Measurements from ENCODE around the gene TGFBR3. TPM values are rescaled to one million over a fixed set of nuclear protein-coding genes. Genes with fewer than 3 reads are reported as not detected.

The TGFBR3 gene
- total RNA-seq, 1 donor: 32.2 TPM

- Histone ChIP-seq H3K36me3 (ENCODE audit: insufficient read depth, low read length) (no peaks in the 10 kb centered on the region), H3K79me2 (ENCODE audit: insufficient read depth, low read length) (peaks cover 10% of the 10 kb centered on the region), H3K4me1 (ENCODE audit: insufficient read depth, low read length) (peaks cover 20% of the 10 kb centered on the region), H3K4me2 (ENCODE audit: insufficient read depth, low read length) (no peak overlapping the region), H4K20me1 (ENCODE audit: insufficient read depth, low read length) (peaks cover 4% of the 10 kb centered on the region), H2AFZ (ENCODE audit: low read length) (no peak overlapping the region), H3K9me3 (ENCODE audit: low read depth, low read length) (no peaks in the 10 kb centered on the region), H3K27me3 (ENCODE audit: insufficient read depth, low read length) (no peaks in the 10 kb centered on the region), H3K27ac (ENCODE audit: low read depth, low read length) (no peak overlapping the region), H3K4me3 (ENCODE audit: insufficient read depth, low read length) (no peak overlapping the region)
- TF ChIP-seq CTCF (IDR thresholded peaks at IDR 0.05; ENCODE audit: extremely low read depth, low read depth, low read length): no peak
- DNase-seq (ENCODE audit: insufficient read length, low spot score, missing footprints): no peak
Measured at GRCh38 chr1:91811363-91812025, 74.5 kb downstream of the TGFBR3 start.

DNA sequence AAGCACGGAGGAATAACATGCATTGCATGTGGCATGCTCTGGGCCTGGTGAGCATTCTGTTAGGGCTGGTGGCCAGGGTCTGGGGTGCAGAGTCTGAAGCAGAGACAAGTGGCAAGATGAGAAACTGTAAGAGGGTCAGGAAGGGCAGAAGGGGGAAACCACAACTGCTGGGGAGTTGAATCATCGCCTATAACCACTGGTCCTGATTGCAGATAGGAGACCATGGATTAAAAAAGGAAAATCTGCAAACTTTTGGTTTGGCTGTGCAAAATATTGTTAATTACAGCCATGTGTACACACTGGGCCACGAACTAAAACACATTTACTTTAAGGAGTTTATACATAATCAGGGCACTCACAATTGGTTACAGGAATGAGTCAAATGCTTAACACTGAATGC lies 76.6 kb downstream of the TGFBR3 start:
- no peaks in the 10 kb centered on the region for H3K36me3 ChIP-seq (ENCODE audit: insufficient read depth, low read length)
- H3K4me3 ChIP-seq (ENCODE audit: insufficient read depth, low read length): no peak overlapping the region
- no peak overlapping the region for H3K27ac ChIP-seq (ENCODE audit: low read depth, low read length)
- no peaks in the 10 kb centered on the region for H4K20me1 ChIP-seq (ENCODE audit: insufficient read depth, low read length)
- H3K79me2 ChIP-seq (ENCODE audit: insufficient read depth, low read length): peaks cover 15% of the 10 kb centered on the region
- no peak for DNase-seq (ENCODE audit: insufficient read length, low spot score, missing footprints)
- H3K4me1 ChIP-seq (ENCODE audit: insufficient read depth, low read length): peaks cover 23% of the 10 kb centered on the region
- no peak overlapping the region for H3K4me2 ChIP-seq (ENCODE audit: insufficient read depth, low read length)
- no peak for TF ChIP-seq CTCF (IDR thresholded peaks at IDR 0.05; ENCODE audit: extremely low read depth, low read depth, low read length)
- H2AFZ ChIP-seq (ENCODE audit: low read length): no peak overlapping the region
- H3K27me3 ChIP-seq (ENCODE audit: insufficient read depth, low read length): no peaks in the 10 kb centered on the region
- H3K9me3 ChIP-seq (ENCODE audit: low read depth, low read length): no peaks in the 10 kb centered on the region

- Histone ChIP-seq H2AFZ (ENCODE audit: low read length) (no peak overlapping the region), H3K9me3 (ENCODE audit: low read depth, low read length) (no peaks in the 10 kb centered on the region), H3K27ac (ENCODE audit: low read depth, low read length) (no peak overlapping the region), H3K27me3 (ENCODE audit: insufficient read depth, low read length) (no peaks in the 10 kb centered on the region), H3K36me3 (ENCODE audit: insufficient read depth, low read length) (no peaks in the 10 kb centered on the region), H4K20me1 (ENCODE audit: insufficient read depth, low read length) (no peaks in the 10 kb centered on the region), H3K4me3 (ENCODE audit: insufficient read depth, low read length) (no peak overlapping the region), H3K4me1 (ENCODE audit: insufficient read depth, low read length) (peaks cover 26% of the 10 kb centered on the region), H3K79me2 (ENCODE audit: insufficient read depth, low read length) (peaks cover 13% of the 10 kb centered on the region), H3K4me2 (ENCODE audit: insufficient read depth, low read length) (no peak overlapping the region)
- no peak for TF ChIP-seq CTCF (IDR thresholded peaks at IDR 0.05; ENCODE audit: extremely low read depth, low read depth, low read length)
- no peak for DNase-seq (ENCODE audit: insufficient read length, low spot score, missing footprints)
Measured at GRCh38 chr1:91807921-91808620, 77.9 kb downstream of the TGFBR3 start.
